Vagina (tissue), 2 donors: ENCODE results near the gene PREPL.

Source experiments
- CTCF ChIP-seq, 3 experiments: fragments of 450-650 bp in 2 of 3; fragments of 200-600 bp in 1 of 3; sonication (generic) in 1 of 3; IDR thresholded peaks; one replicate each; pipeline ENCODE4 v1.5.1; 2017 to 2019; ENCODE audit warnings: antibody characterized with exemption in 3 of 3, mild to moderate bottlenecking in 2 of 3, moderate library complexity in 2 of 3
- POLR2A ChIP-seq, 2 donors: fragments of 450-650 bp; IDR thresholded peaks; one replicate each; pipeline ENCODE4 v1.6.1; 2017; ENCODE audit warnings: antibody characterized with exemption in 2 of 2, mild to moderate bottlenecking in 2 of 2, moderate library complexity in 2 of 2
- POLR2AphosphoS5 ChIP-seq, 2 donors: sonication (generic); formaldehyde crosslinking; IDR thresholded peaks; one replicate each; pipeline ENCODE4 v1.9.0; 2017; ENCODE audit warnings: antibody characterized with exemption in 2 of 2, mild to moderate bottlenecking in 2 of 2, low read depth in 1 of 2; ENCODE audit not compliant: insufficient read depth in 1 of 2

GRCh38 chr2:44372246-44372645, 11.0 kb upstream of the PREPL start:
- TF ChIP-seq CTCF (IDR thresholded peaks at IDR 0.05), result no peak
- TF ChIP-seq POLR2A (IDR thresholded peaks at IDR 0.05), result no peak
- TF ChIP-seq POLR2AphosphoS5 (IDR thresholded peaks at IDR 0.05; ENCODE audit: insufficient read depth in 1 of 2, low read depth in 1 of 2), result no peak
